ENCODE data around the gene CTNNA3.
A peak's percentile ranks its signal among the peaks of the same experiment; 100 is the strongest.

Gene CTNNA3

DNA sequence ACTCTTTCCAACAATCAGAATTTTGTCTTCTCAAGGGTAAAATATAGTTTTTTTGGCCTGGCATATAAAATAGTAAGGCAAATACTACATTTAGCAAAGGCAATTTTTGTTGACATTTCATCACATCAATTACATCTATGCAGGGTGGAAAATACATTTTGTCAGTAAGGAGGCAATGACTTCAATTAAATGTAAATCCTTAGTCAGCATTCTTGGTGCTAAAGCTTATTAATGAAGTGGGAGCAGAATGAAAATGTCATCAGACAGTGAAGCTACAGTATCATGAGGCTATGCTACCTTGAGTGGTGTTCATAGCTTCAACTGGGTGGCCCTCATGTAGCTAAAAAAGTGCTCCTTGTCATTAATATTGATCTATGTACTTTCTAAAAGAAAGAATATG is 761.3 kb downstream of the CTNNA3 start:
- TF ChIP-seq, protein P1, sequence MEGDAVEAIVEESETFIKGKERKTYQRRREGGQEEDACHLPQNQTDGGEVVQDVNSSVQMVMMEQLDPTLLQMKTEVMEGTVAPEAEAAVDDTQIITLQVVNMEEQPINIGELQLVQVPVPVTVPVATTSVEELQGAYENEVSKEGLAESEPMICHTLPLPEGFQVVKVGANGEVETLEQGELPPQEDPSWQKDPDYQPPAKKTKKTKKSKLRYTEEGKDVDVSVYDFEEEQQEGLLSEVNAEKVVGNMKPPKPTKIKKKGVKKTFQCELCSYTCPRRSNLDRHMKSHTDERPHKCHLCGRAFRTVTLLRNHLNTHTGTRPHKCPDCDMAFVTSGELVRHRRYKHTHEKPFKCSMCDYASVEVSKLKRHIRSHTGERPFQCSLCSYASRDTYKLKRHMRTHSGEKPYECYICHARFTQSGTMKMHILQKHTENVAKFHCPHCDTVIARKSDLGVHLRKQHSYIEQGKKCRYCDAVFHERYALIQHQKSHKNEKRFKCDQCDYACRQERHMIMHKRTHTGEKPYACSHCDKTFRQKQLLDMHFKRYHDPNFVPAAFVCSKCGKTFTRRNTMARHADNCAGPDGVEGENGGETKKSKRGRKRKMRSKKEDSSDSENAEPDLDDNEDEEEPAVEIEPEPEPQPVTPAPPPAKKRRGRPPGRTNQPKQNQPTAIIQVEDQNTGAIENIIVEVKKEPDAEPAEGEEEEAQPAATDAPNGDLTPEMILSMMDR (IDR thresholded peaks at IDR 0.05; ENCODE audit: control insufficient read depth, extremely low read depth, insufficient read depth): no peak
- H3K4me3 ChIP-seq (ENCODE audit: low read depth, low read length): no peak overlapping the region
- no peak for DNase-seq (ENCODE audit: low read depth)

DNA sequence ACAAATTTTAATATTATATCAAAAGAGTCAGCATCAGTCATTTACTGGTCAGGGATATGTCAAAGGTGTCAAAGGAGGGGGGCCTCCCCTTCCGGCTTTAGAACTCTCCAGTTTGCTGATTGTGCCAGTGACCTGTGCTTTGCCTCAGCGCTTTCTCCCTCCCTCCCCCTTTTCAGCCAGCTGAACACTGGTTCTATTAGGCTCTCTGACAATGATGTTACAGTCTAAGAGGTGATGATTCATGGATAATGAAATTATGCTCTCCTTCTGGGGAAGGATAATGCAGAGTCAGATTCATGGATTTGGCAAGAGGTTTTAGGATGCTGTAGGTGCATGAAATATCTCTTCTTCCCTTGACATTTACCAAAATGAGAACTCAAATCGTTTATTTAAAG is 764.0 kb downstream of the CTNNA3 start:
- TF ChIP-seq, protein P1 (IDR thresholded peaks at IDR 0.05; ENCODE audit: control insufficient read depth, extremely low read depth, insufficient read depth): no peak
- no peak overlapping the region for H3K4me3 ChIP-seq (ENCODE audit: low read depth, low read length)
- no peak for DNase-seq (ENCODE audit: low read depth)

DNA sequence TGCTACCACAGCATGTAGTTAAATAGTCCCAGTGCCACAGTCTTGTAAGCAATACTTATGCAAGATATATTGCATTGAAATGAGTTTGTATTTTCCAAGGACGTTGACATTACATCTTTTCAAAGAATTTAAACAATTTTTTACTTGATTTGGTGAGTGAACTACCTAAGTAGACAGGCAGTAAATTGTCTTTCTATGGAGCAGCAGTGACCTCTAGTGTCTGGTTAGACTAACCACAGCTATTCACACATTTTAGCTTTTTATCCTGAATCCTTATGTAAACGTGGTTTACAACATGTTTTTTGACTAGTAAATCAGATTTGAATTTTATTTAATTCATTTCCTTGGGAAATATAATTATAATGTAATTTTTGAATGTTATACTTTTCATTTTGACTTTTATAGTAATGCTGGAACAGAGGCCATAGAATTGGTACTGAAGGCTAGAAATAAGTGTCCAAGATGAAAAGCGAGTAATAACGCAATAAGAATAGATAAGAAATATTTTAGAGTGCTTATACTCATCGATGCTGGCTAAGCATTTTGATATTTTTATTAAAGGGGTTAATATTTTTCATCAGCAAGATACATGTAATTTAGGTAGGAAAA is 764.6 kb downstream of the CTNNA3 start:
- no peak overlapping the region for H3K4me3 ChIP-seq (ENCODE audit: low read depth, low read length)
- no peak for DNase-seq (ENCODE audit: low read depth)
- TF ChIP-seq, protein P1 (IDR thresholded peaks at IDR 0.05; ENCODE audit: control insufficient read depth, extremely low read depth, insufficient read depth): peak; percentile 82

DNA sequence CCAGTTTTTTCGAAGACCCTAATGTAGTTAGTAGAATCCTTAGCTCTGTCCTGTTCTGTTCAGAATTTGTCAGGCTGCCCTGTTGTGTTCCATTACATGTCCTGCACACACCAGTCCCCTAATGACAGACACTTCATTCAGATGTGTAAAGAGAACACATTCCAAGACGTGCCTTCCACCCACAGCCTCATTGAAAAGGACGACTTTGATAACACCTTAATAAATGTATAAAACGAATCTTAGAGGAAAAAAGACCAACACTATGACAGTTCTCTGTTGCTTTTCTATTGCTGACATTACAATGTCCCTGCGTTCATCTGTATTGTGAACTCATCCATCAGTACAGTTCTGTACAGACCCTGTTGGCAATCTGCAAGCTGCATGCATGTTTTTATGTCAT is 766.6 kb downstream of the CTNNA3 start:
- TF ChIP-seq, protein P1 (IDR thresholded peaks at IDR 0.05; ENCODE audit: control insufficient read depth, extremely low read depth, insufficient read depth): no peak
- H3K4me3 ChIP-seq (ENCODE audit: low read depth, low read length): no peak overlapping the region
- no peak for DNase-seq (ENCODE audit: low read depth)

DNA sequence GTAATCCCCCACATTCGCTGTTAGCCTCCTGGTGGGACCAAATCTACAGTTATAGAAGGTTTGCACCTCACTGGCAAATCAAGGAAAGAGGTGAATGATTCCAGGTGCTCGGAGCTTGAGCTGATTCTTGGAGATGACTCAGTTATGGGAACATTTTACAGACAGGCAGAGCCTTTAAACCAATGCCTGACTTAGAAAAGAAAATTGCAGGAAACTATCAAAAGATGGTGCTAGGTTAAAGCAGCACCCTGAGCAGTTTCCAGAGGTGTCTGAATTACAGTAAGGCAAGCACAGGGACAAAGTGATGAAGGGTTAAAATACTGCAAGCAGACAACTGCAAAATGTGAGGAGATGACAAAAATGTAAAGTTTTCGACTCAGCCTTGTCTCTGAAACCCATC is 767.2 kb downstream of the CTNNA3 start:
- TF ChIP-seq, protein P1 (IDR thresholded peaks at IDR 0.05; ENCODE audit: control insufficient read depth, extremely low read depth, insufficient read depth): no peak
- no peak overlapping the region for H3K4me3 ChIP-seq (ENCODE audit: low read depth, low read length)

DNA sequence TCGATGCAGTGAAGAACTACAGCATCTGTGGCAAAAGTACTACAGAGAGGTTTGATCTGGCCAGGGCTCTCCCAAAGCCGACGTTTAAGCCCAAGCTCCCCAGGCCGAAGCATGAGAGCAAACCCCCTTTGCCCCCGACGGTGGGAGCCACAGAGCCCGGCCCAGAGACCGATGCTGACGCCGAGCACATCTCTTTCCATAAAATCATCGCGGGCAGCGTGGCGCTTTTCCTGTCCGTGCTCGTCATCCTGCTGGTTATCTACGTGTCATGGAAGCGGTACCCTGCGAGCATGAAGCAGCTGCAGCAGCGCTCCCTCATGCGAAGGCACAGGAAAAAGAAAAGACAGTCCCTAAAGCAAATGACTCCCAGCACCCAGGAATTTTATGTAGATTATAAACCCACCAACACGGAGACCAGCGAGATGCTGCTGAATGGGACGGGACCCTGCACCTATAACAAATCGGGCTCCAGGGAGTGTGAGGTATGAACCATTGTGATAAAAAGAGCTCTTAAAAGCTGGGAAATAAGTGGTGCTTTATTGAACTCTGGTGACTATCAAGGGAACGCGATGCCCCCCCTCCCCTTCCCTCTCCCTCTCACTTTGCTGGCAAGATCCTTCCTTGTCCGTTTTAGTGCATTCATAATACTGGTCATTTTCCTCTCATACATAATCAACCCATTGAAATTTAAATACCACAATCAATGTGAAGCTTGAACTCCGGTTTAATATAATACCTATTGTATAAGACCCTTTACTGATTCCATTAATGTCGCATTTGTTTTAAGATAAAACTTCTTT is 767.8 kb downstream of the CTNNA3 start:
- no peak overlapping the region for H3K4me3 ChIP-seq (ENCODE audit: low read depth, low read length)
- DNase-seq (ENCODE audit: low read depth): no peak
- TF ChIP-seq, protein P1 (IDR thresholded peaks at IDR 0.05; ENCODE audit: control insufficient read depth, extremely low read depth, insufficient read depth): no peak

More for the DNA sequence above, 767.2 kb downstream of the CTNNA3 start:
- no peak for DNase-seq (ENCODE audit: low read depth)

All from LNCaP clone FGC (cell line).